IPS-15b (cell line): ENCODE measurements around the gene UNK.

Experiments
- H3K27me3 ChIP-seq: one replicate; pipeline ENCODE4 v1.6.1; 2013; ENCODE audit warnings: low read length; ENCODE audit not compliant: control insufficient read depth, insufficient read depth
- H3K36me3 ChIP-seq: one replicate; pipeline ENCODE4 v1.6.1; 2013; ENCODE audit warnings: low read length; ENCODE audit not compliant: control insufficient read depth, insufficient read depth
- H3K4me1 ChIP-seq: one replicate; pipeline ENCODE4 v1.6.1; 2013; ENCODE audit warnings: mild to moderate bottlenecking, low read length; ENCODE audit not compliant: control insufficient read depth, insufficient read depth
- H3K4me3 ChIP-seq: one replicate; pipeline ENCODE4 v1.5.1; 2013; ENCODE audit warnings: low read depth, low read length
- H3K9ac ChIP-seq: one replicate; pipeline ENCODE4 v1.6.1; 2013; ENCODE audit warnings: low read depth, mild to moderate bottlenecking, low read length
- H3K9me3 ChIP-seq: one replicate; pipeline ENCODE4 v1.6.1; 2013; ENCODE audit warnings: mild to moderate bottlenecking, low read length; ENCODE audit not compliant: control insufficient read depth, insufficient read depth

UNK gene

GRCh38 chr17:75873587-75874322 lies 89.1 kb downstream of the UNK start:
- Histone ChIP-seq H3K27me3 (peaks cover 12% of the 10 kb centered on the region), H3K4me3 (no peak overlapping the region), H3K9ac (no peak overlapping the region), H3K4me1 (no peaks in the 10 kb centered on the region), H3K9me3 (no peaks in the 10 kb centered on the region), H3K36me3 (no peaks in the 10 kb centered on the region)

GRCh38 chr17:75874323-75875181 lies 89.9 kb downstream of the UNK start:
- no peaks in the 10 kb centered on the region for H3K4me1 ChIP-seq
- peaks cover 15% of the 10 kb centered on the region for H3K27me3 ChIP-seq
- H3K36me3 ChIP-seq, result no peaks in the 10 kb centered on the region
- H3K9me3 ChIP-seq, result no peaks in the 10 kb centered on the region
- no peak overlapping the region for H3K9ac ChIP-seq
- no peak overlapping the region for H3K4me3 ChIP-seq
